Tibial nerve (tissue), 4 donors: Measurements from ENCODE around the gene HS6ST1. TPM values are rescaled to one million over a fixed set of nuclear protein-coding genes. Genes with fewer than 3 reads are reported as not detected.

Experiments
- DNase-seq, 2 donors: peaks; one replicate each; pipeline ENCODE4 v3.0.0-alpha.2; 2019; ENCODE audit warnings: low spot score in 2 of 2
- H3K27ac ChIP-seq, 4 donors: fragments of 200-600 bp; sonication (generic) in 3 of 4; one replicate each; pipeline ENCODE4 v1.5.1; 2017 to 2019; ENCODE audit warnings: mild to moderate bottlenecking in 1 of 4
- H3K27me3 ChIP-seq, 2 donors: fragments of 200-600 bp; sonication (generic) in 1 of 2; one replicate each; pipeline versions ENCODE4 v1.5.1 to v1.6.0; 2017 to 2019
- H3K36me3 ChIP-seq, 3 donors: fragments of 200-600 bp; sonication (generic); one replicate each; pipeline ENCODE4 v1.5.1; 2018 to 2019
- H3K4me1 ChIP-seq, 4 donors: fragments of 200-600 bp; sonication (generic) in 3 of 4; one replicate each; pipeline ENCODE4 v1.5.1; 2017 to 2019
- H3K4me3 ChIP-seq, 4 donors: fragments of 200-600 bp; sonication (generic) in 3 of 4; one replicate each; pipeline ENCODE4 v1.5.1; 2017 to 2019; ENCODE audit warnings: mild to moderate bottlenecking in 1 of 4, moderate library complexity in 1 of 4
- H3K9me3 ChIP-seq, 4 donors: fragments of 200-600 bp; sonication (generic) in 3 of 4; one replicate each; pipeline ENCODE4 v1.5.1; 2017 to 2019
- EP300 ChIP-seq, 2 donors: sonication (generic); formaldehyde crosslinking; IDR thresholded peaks; one replicate each; pipeline ENCODE4 v1.6.1; 2017; ENCODE audit warnings: antibody characterized with exemption in 2 of 2, mild to moderate bottlenecking in 1 of 2
- POLR2A ChIP-seq, 2 donors: fragments of 450-650 bp; IDR thresholded peaks; one replicate each; pipeline ENCODE4 v1.6.1; 2017; ENCODE audit warnings: antibody characterized with exemption in 2 of 2, mild to moderate bottlenecking in 2 of 2, moderate library complexity in 2 of 2
- WGBS, 2 donors: methylation state at CpG; one replicate each; pipeline ENCODE4 v1.1.5; 2018; 5-methylcytosine and 5-hydroxymethylcytosine counted together
- total RNA-seq, 4 donors: library from RNA; depleted of rRNA; stranded (reverse); fragments of >200 nt; gene quantifications; one replicate each; pipeline ENCODE4 v1.1.0, GENCODE V29; 2016
- TF ChIP-seq, protein P1 (sequence below), 5 experiments: fragments of 200-600 bp in 3 of 5; fragments of 450-650 bp in 2 of 5; sonication (generic) in 3 of 5; IDR thresholded peaks; one replicate each; pipeline ENCODE4 v1.5.1; 2016 to 2019; ENCODE audit warnings: antibody characterized with exemption in 5 of 5, mild to moderate bottlenecking in 3 of 5, moderate library complexity in 2 of 5

Gene HS6ST1
- total RNA-seq, 4 donors from 2014 or later, result 21.6 to 51.6 (median 39.3) TPM

DNA sequence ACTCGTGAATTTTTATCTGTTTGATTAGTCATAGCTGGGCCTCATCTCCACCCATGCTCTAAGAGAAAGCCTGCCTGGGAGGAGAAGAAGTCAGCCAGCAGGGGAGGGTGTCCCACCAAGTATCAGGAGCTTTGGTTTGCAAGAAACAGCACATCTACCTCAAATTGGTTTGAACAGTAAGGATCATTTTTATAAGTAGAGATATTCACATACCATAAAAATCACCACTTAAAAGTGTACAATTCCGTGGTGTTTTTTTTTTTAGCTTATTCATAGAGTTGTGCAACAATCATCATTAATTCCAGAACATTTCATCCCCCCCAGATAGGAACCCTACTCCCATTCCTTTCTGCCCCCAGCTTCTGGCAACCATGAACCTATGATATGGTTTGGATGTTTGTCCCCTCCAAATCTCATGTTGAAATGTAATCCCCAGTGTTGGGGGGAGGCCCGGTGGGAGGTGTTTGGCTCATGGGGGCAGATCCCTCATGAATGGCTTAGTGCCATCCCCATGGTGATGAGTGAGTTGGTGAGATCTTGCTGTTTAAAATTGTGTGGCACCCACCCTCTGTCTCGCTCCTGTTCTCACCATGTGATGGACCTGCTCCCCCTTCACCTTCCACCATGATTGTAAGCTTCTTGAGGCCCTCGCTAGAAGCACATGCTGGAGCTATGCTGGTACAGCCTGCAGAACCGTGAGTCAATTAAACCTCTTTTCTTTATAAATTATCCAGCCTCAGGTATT, 36.2 kb upstream of the HS6ST1 start:
- Histone ChIP-seq H3K27ac (no peak overlapping the region), H3K27me3 (no peaks in the 10 kb centered on the region), H3K4me3 (no peak overlapping the region), H3K4me1 (no peaks in the 10 kb centered on the region), H3K9me3 (peaks cover 0 to 8% (median 3%) of the 10 kb centered on the region in 4 donors), H3K36me3 (no peaks in the 10 kb centered on the region)
- no peak for DNase-seq
- 84 to 86% methylated on average over 6 of the region's 6 CpGs for WGBS, 2 donors
- TF ChIP-seq, protein P1, sequence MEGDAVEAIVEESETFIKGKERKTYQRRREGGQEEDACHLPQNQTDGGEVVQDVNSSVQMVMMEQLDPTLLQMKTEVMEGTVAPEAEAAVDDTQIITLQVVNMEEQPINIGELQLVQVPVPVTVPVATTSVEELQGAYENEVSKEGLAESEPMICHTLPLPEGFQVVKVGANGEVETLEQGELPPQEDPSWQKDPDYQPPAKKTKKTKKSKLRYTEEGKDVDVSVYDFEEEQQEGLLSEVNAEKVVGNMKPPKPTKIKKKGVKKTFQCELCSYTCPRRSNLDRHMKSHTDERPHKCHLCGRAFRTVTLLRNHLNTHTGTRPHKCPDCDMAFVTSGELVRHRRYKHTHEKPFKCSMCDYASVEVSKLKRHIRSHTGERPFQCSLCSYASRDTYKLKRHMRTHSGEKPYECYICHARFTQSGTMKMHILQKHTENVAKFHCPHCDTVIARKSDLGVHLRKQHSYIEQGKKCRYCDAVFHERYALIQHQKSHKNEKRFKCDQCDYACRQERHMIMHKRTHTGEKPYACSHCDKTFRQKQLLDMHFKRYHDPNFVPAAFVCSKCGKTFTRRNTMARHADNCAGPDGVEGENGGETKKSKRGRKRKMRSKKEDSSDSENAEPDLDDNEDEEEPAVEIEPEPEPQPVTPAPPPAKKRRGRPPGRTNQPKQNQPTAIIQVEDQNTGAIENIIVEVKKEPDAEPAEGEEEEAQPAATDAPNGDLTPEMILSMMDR (IDR thresholded peaks at IDR 0.05), result no peak
- TF ChIP-seq POLR2A (IDR thresholded peaks at IDR 0.05), result no peak
- TF ChIP-seq EP300 (IDR thresholded peaks at IDR 0.05), result no peak

DNA sequence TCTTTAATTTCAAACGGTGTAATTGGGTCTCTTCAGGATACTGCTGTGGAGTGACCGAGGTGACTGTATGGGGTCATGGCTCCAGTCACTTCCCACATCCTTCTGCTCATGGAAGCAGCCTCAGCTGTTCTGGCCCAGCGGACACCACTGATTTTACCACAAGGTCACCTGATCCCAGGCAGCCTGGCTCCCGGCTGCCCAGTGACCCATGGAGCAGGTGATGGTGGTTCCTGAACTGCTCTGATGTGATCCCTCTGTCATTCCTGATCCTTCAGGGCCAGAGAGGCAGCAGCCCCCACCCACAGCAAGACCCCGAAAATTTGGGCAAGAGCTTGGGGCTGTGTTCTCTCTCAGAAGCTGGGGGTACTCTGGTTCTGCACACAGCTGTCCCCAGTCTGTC, 35.5 kb upstream of the HS6ST1 start:
- no peak for DNase-seq
- 89 to 91% methylated on average over 5 of the region's 5 CpGs for WGBS, 2 donors
- TF ChIP-seq EP300 (IDR thresholded peaks at IDR 0.05) (no peak), POLR2A (IDR thresholded peaks at IDR 0.05) (no peak)
- TF ChIP-seq, protein P1 (IDR thresholded peaks at IDR 0.05), result no peak

DNA sequence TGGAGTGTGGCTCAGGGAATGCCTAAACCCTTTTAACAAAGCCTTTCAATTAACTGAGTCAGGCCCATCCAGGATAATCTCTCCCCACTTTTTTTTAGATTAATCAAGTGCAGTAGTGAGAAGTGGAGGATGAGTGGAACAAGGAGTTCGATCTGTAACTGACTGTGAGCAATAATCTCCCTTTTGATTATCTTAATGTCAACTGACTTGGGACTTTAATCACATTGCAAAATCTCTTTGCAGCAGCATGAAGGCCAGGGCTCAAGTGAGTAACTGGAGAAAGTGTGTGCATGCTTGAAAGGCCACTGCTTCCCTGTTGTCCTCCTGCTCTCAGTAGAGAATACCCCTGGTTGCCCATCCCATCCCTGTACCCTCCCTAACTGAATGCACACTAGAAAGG, 32.1 kb upstream of the HS6ST1 start:
- TF ChIP-seq EP300 (IDR thresholded peaks at IDR 0.05) (no peak), POLR2A (IDR thresholded peaks at IDR 0.05) (no peak)
- TF ChIP-seq, protein P1 (IDR thresholded peaks at IDR 0.05), result no peak
- Histone ChIP-seq H3K36me3 (no peaks in the 10 kb centered on the region), H3K9me3 (peaks cover 0 to 8% (median 3%) of the 10 kb centered on the region in 4 donors), H3K27ac (no peak overlapping the region), H3K4me3 (no peak overlapping the region), H3K4me1 (peaks cover 0 to 22% (median 10%) of the 10 kb centered on the region in 4 donors), H3K27me3 (no peaks in the 10 kb centered on the region)
- WGBS, 2 donors, result 88 to 96% methylated on average over 1 of the region's 1 CpG
- no peak for DNase-seq

More for the DNA sequence above, 35.5 kb upstream of the HS6ST1 start:
- H3K27ac ChIP-seq, result no peak overlapping the region
- no peaks in the 10 kb centered on the region for H3K27me3 ChIP-seq
- H3K4me3 ChIP-seq, result no peak overlapping the region
- no peaks in the 10 kb centered on the region for H3K36me3 ChIP-seq
- H3K9me3 ChIP-seq, result peaks cover 0 to 8% (median 3%) of the 10 kb centered on the region in 4 donors
- peaks cover 0 to 2% (median 0%) of the 10 kb centered on the region in 4 donors for H3K4me1 ChIP-seq

DNA sequence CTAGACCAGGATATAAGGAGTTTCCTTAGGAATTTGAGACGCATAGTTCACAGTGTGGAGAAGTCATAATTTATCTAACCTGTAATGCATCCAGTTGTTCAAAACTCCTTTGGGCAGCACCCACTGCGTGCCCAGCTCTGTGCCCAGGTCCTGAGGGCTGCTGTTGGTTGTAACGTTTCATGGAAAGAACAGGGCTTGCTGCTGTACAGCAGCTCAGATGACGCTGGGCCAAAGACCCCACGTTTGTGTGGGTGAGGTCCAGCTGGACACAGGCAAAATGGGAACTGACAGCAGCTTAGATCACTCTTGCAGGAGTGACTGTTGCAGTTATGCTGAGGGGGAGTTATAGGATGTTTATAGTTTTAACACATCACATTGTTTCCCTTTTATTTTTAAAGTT, 30.0 kb upstream of the HS6ST1 start:
- no peaks in the 10 kb centered on the region for H3K27me3 ChIP-seq
- TF ChIP-seq EP300 (IDR thresholded peaks at IDR 0.05), result no peak
- TF ChIP-seq, protein P1 (IDR thresholded peaks at IDR 0.05), result no peak
- TF ChIP-seq POLR2A (IDR thresholded peaks at IDR 0.05), result no peak
- H3K36me3 ChIP-seq, result no peaks in the 10 kb centered on the region
- DNase-seq, result no peak
- 59 to 62% methylated on average over 5 of the region's 5 CpGs for WGBS, 2 donors
- peaks cover 0 to 14% (median 3%) of the 10 kb centered on the region in 4 donors for H3K9me3 ChIP-seq
- peak overlapping the region in 3 of 4 donors; percentile 64 to 75 (median 70) for H3K27ac ChIP-seq
- no peak overlapping the region for H3K4me3 ChIP-seq
- peaks cover 0 to 22% (median 10%) of the 10 kb centered on the region in 4 donors for H3K4me1 ChIP-seq
